ENCODE data around the gene GIMAP5. TPM values are rescaled to one million over a fixed set of nuclear protein-coding genes. Genes with fewer than 3 reads are reported as not detected.

GIMAP5 gene
- 11.6 TPM for total RNA-seq
- 10 to 100 TPM in 1 of 8 donors, 1 to 10 TPM in 7; 6.1 to 10.4 (median 9.2) TPM for polyA plus RNA-seq (ENCODE audit: insufficient read depth in 1 of 8, insufficient read length in 8 of 8, low replicate concordance in 1 of 8)
- long read RNA-seq, donor 1, partial matches to known transcripts = 0 of 2 reads
- long read RNA-seq, donor 1, other reads (novel, unspliced or antisense) = 0 of 2 reads
- long read RNA-seq, donor 2, partial matches to known transcripts = 0 of 1 reads
- long read RNA-seq, donor 2, other reads (novel, unspliced or antisense) = 0 of 1 reads
- long read RNA-seq, donor 3, partial matches to known transcripts = 0 of 3 reads
- long read RNA-seq, donor 3, other reads (novel, unspliced or antisense) = 0 of 3 reads
- long read RNA-seq, donor 4, partial matches to known transcripts = 0 of 3 reads
- long read RNA-seq, donor 4, other reads (novel, unspliced or antisense) = 0 of 3 reads
- long read RNA-seq, donor 5, full-length matches to known transcripts = 11 of 11 reads
- long read RNA-seq, donor 5, partial matches to known transcripts = 0 of 11 reads
- long read RNA-seq, donor 5, other reads (novel, unspliced or antisense) = 0 of 11 reads
- long read RNA-seq, donor 6, transcript GIMAP5-201 (3 exons, 2,291 nt) = major isoform, 14 of 14 reads
- long read RNA-seq, donor 6, partial matches to known transcripts = 0 of 14 reads
- long read RNA-seq, donor 6, other reads (novel, unspliced or antisense) = 0 of 14 reads
- long read RNA-seq, donor 7, transcript GIMAP5-201 (3 exons, 2,291 nt) = major isoform, 7 of 7 reads
- long read RNA-seq, donor 7, partial matches to known transcripts = 0 of 7 reads
- long read RNA-seq, donor 7, other reads (novel, unspliced or antisense) = 0 of 7 reads
- long read RNA-seq, donor 8, partial matches to known transcripts = 0 of 2 reads
- long read RNA-seq, donor 8, other reads (novel, unspliced or antisense) = 0 of 2 reads
- long read RNA-seq, donor 9, transcript GIMAP5-201 (3 exons, 2,291 nt) = major isoform, 5 of 5 reads
- long read RNA-seq, donor 9, partial matches to known transcripts = 0 of 5 reads
- long read RNA-seq, donor 9, other reads (novel, unspliced or antisense) = 0 of 5 reads
- long read RNA-seq, donor 10, partial matches to known transcripts = 0 of 4 reads
- long read RNA-seq, donor 10, other reads (novel, unspliced or antisense) = 0 of 4 reads
- long read RNA-seq, donor 11, transcript GIMAP5-201 (3 exons, 2,291 nt) = major isoform, 5 of 5 reads
- long read RNA-seq, donor 11, partial matches to known transcripts = 0 of 5 reads
- long read RNA-seq, donor 11, other reads (novel, unspliced or antisense) = 0 of 5 reads

GRCh38 chr7:150737265-150738055 is at the start of gene GIMAP5:
Gene GIMAP5 (plus strand): TSS chr7:150737418. CDS start chr7:150740885, 3,467 bp downstream.
- Histone ChIP-seq H3K9me3 (replicated peaks; ENCODE audit: control insufficient read depth, low read depth, low read length) (no peaks in the 10 kb centered on the region), H3K27ac (ENCODE audit: low read length) (peak within 1 kb of the TSS; percentile 74), H3K27me3 (ENCODE audit: control insufficient read depth, insufficient read depth, low read length) (peaks cover 11% of the 10 kb centered on the region), H3K4me1 (ENCODE audit: control insufficient read depth, insufficient read depth, low read length) (peaks cover 3% of the 10 kb centered on the region), H3K4me3 (ENCODE audit: low read length) (peak within 1 kb of the TSS; percentile 49), H3K36me3 (ENCODE audit: control insufficient read depth, insufficient read depth, low read length) (peaks cover 3% of the 10 kb centered on the region)
- DNase-seq = peak; percentile 51
- WGBS (ENCODE audit: insufficient coverage) = 39% methylated on average over 8 of the region's 14 CpGs

DNA sequence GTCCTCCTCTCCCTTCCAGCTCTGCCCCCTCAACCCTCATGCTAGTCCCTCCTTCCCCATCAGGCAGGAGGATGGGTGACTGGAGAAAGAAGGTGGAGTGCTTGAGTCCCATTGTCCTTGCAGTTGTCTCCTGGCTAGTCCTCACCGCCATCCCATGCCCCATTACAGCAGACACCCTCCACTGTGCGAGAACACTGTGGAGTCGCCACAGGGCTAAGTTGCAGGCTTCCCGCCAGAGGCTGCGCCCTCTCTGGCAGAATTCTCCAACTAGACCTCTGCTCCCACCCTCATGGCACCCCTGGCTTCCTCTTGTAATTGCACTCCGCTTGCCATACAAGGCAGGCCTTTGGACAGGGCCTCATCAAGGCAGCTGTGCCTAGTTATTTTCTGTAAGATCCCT is 48.6 kb upstream of the GIMAP5 start:
- peaks cover 3% of the 10 kb centered on the region for H3K4me1 ChIP-seq (ENCODE audit: control insufficient read depth, insufficient read depth, low read length)
- DNase-seq = no peak
- H3K36me3 ChIP-seq (ENCODE audit: control insufficient read depth, insufficient read depth, low read length) = no peaks in the 10 kb centered on the region
- WGBS (ENCODE audit: insufficient coverage) = 92% methylated on average over 6 of the region's 6 CpGs
- H3K9me3 ChIP-seq (replicated peaks; ENCODE audit: control insufficient read depth, low read depth, low read length) = no peaks in the 10 kb centered on the region
- no peak overlapping the region for H3K4me3 ChIP-seq (ENCODE audit: low read length)
- no peak overlapping the region for H3K27ac ChIP-seq (ENCODE audit: low read length)
- H3K27me3 ChIP-seq (ENCODE audit: control insufficient read depth, insufficient read depth, low read length) = no peaks in the 10 kb centered on the region

DNA sequence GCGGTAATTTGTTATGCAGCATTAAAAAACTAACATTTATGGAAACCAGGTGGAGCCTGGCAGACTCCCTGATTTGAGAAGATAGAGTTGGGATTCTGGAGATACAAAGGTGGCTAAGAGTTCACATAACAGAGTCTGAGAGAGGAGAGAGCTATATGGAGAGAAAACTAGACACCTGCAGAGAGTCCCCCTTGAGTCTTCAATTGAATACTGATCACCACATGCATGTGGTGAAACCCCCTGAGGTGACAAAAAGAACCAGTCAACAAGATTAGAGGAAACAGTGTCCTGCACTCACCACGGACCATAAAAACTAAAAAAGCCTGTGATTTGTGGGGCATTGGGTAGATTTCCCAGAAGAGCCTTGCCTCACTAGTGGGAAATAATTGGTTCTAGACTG is 41.6 kb upstream of the GIMAP5 start:
- Histone ChIP-seq H3K4me3 (ENCODE audit: low read length) (no peak overlapping the region), H3K4me1 (ENCODE audit: control insufficient read depth, insufficient read depth, low read length) (no peaks in the 10 kb centered on the region), H3K27ac (ENCODE audit: low read length) (no peak overlapping the region), H3K9me3 (replicated peaks; ENCODE audit: control insufficient read depth, low read depth, low read length) (peaks cover 10% of the 10 kb centered on the region), H3K27me3 (ENCODE audit: control insufficient read depth, insufficient read depth, low read length) (no peaks in the 10 kb centered on the region), H3K36me3 (ENCODE audit: control insufficient read depth, insufficient read depth, low read length) (no peaks in the 10 kb centered on the region)
- DNase-seq = no peak
- no CpG with 5 or more reads among the region's 2 CpGs for WGBS (ENCODE audit: insufficient coverage)

DNA sequence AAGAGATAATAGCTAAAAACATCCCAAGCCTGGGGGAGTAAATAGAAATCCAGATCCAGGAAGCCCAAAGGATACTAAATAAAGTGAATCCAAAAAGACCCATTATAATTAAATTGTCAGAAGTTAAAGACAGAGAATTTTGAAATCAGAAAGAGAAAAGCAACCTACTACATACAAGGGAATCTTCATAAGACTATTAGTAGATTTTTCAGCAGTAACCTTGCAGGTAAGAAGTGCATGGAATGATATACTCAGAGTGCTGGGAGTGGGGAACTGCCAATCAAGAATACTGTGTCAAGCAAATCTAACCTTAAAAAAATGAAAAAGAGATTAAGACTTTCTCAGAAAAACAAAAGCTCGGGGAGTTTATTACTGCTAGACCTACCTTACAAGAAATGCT is 34.0 kb upstream of the GIMAP5 start:
- no peak for DNase-seq
- Histone ChIP-seq H3K4me3 (ENCODE audit: low read length) (no peak overlapping the region), H3K9me3 (replicated peaks; ENCODE audit: control insufficient read depth, low read depth, low read length) (peaks cover 12% of the 10 kb centered on the region), H3K36me3 (ENCODE audit: control insufficient read depth, insufficient read depth, low read length) (no peaks in the 10 kb centered on the region), H3K27ac (ENCODE audit: low read length) (no peak overlapping the region), H3K27me3 (ENCODE audit: control insufficient read depth, insufficient read depth, low read length) (no peaks in the 10 kb centered on the region), H3K4me1 (ENCODE audit: control insufficient read depth, insufficient read depth, low read length) (no peaks in the 10 kb centered on the region)
- WGBS (ENCODE audit: insufficient coverage) = no CpG with 5 or more reads among the region's 1 CpG

GRCh38 chr7:150715293-150715692 is 21.9 kb upstream of the GIMAP5 start:
- no peaks in the 10 kb centered on the region for H3K36me3 ChIP-seq (ENCODE audit: control insufficient read depth, insufficient read depth, low read length)
- DNase-seq = no peak
- peaks cover 3% of the 10 kb centered on the region for H3K4me1 ChIP-seq (ENCODE audit: control insufficient read depth, insufficient read depth, low read length)
- 79% methylated on average over 3 of the region's 4 CpGs for WGBS (ENCODE audit: insufficient coverage)
- H3K9me3 ChIP-seq (replicated peaks; ENCODE audit: control insufficient read depth, low read depth, low read length) = no peaks in the 10 kb centered on the region
- no peak overlapping the region for H3K4me3 ChIP-seq (ENCODE audit: low read length)
- no peak overlapping the region for H3K27ac ChIP-seq (ENCODE audit: low read length)
- H3K27me3 ChIP-seq (ENCODE audit: control insufficient read depth, insufficient read depth, low read length) = no peaks in the 10 kb centered on the region

GRCh38 chr7:150715738-150716137 is 21.5 kb upstream of the GIMAP5 start:
- peaks cover 3% of the 10 kb centered on the region for H3K4me1 ChIP-seq (ENCODE audit: control insufficient read depth, insufficient read depth, low read length)
- no peak overlapping the region for H3K4me3 ChIP-seq (ENCODE audit: low read length)
- DNase-seq = no peak
- no peaks in the 10 kb centered on the region for H3K9me3 ChIP-seq (replicated peaks; ENCODE audit: control insufficient read depth, low read depth, low read length)
- H3K36me3 ChIP-seq (ENCODE audit: control insufficient read depth, insufficient read depth, low read length) = no peaks in the 10 kb centered on the region
- no peaks in the 10 kb centered on the region for H3K27me3 ChIP-seq (ENCODE audit: control insufficient read depth, insufficient read depth, low read length)
- H3K27ac ChIP-seq (ENCODE audit: low read length) = peak overlapping the region; percentile 72
- WGBS (ENCODE audit: insufficient coverage) = no CpG with 5 or more reads among the region's 4 CpGs

DNA sequence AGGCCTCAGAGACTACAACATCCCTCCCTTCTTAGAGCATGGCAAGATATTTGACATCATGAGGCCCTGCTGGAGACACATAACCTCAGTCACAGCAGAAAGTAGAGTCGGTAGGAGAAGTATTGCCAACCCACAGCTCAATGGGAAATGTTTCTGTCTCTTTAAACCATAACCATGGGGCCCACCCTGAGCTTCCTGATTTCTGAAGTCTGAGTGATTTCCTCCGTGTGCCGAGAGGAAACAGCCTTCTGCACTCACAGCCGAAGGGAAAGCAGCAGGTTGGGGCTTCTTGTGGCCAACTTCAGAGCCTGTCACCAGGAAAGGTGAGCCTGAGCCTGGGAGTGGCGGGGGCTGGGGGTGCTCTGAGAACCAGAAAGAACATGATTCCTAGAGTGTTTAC is 20.9 kb upstream of the GIMAP5 start, which contains the start of gene GIMAP1:
Gene GIMAP1 (plus strand): TSS at position 246 of the 400 bp plus-strand sequence. CDS start 2,435 bp downstream, outside the sequence.
- Histone ChIP-seq H3K4me1 (ENCODE audit: control insufficient read depth, insufficient read depth, low read length) (peaks cover 3% of the 10 kb centered on the region), H3K9me3 (replicated peaks; ENCODE audit: control insufficient read depth, low read depth, low read length) (no peaks in the 10 kb centered on the region), H3K4me3 (ENCODE audit: low read length) (peak within 1 kb of the TSS; percentile 45), H3K27me3 (ENCODE audit: control insufficient read depth, insufficient read depth, low read length) (no peaks in the 10 kb centered on the region), H3K27ac (ENCODE audit: low read length) (peak within 1 kb of the TSS; percentile 72), H3K36me3 (ENCODE audit: control insufficient read depth, insufficient read depth, low read length) (no peaks in the 10 kb centered on the region)
- 2% methylated on average over 5 of the region's 5 CpGs for WGBS (ENCODE audit: insufficient coverage)
- peak; percentile 71 for DNase-seq

- Histone ChIP-seq H3K27ac (ENCODE audit: low read length) (peak overlapping the region; percentile 54), H3K36me3 (ENCODE audit: control insufficient read depth, insufficient read depth, low read length) (no peaks in the 10 kb centered on the region), H3K9me3 (replicated peaks; ENCODE audit: control insufficient read depth, low read depth, low read length) (no peaks in the 10 kb centered on the region), H3K27me3 (ENCODE audit: control insufficient read depth, insufficient read depth, low read length) (no peaks in the 10 kb centered on the region), H3K4me1 (ENCODE audit: control insufficient read depth, insufficient read depth, low read length) (peaks cover 3% of the 10 kb centered on the region), H3K4me3 (ENCODE audit: low read length) (peak overlapping the region; percentile 45)
- WGBS (ENCODE audit: insufficient coverage) = 6% methylated on average over 3 of the region's 4 CpGs
- DNase-seq = no peak
Measured at GRCh38 chr7:150716939-150717338, 20.3 kb upstream of the GIMAP5 start.

- Histone ChIP-seq H3K4me1 (ENCODE audit: control insufficient read depth, insufficient read depth, low read length) (peaks cover 9% of the 10 kb centered on the region), H3K4me3 (ENCODE audit: low read length) (peak overlapping the region; percentile 45), H3K9me3 (replicated peaks; ENCODE audit: control insufficient read depth, low read depth, low read length) (no peaks in the 10 kb centered on the region), H3K36me3 (ENCODE audit: control insufficient read depth, insufficient read depth, low read length) (no peaks in the 10 kb centered on the region), H3K27ac (ENCODE audit: low read length) (peak overlapping the region; percentile 54), H3K27me3 (ENCODE audit: control insufficient read depth, insufficient read depth, low read length) (no peaks in the 10 kb centered on the region)
- no peak for DNase-seq
- WGBS (ENCODE audit: insufficient coverage) = 67% methylated on average over 3 of the region's 4 CpGs
Measured at GRCh38 chr7:150717814-150718420, 19.3 kb upstream of the GIMAP5 start.
